Measurements from ENCODE around the gene NDUFAB1. TPM values are rescaled to one million over a fixed set of nuclear protein-coding genes. Genes with fewer than 3 reads are reported as not detected.
"Not testable (repeated sequence)": the region's sequence is repeated elsewhere in the genome, so short reads cannot be mapped to it uniquely, and the experiment has no call there.

The NDUFAB1 gene
- total RNA-seq, 1 experiment from 2014 or later = 166 TPM

GRCh38 chr16:23544436-23544835 lies 51.7 kb downstream of the NDUFAB1 start:
- no peaks in the 10 kb centered on the region for H3K9me3 ChIP-seq (ENCODE audit: control insufficient read depth, insufficient read depth, low read depth, low read length)
- no peaks in the 10 kb centered on the region for H3K4me1 ChIP-seq (ENCODE audit: control insufficient read depth, insufficient read depth, low read length)
- in situ Hi-C loops (cut with HindIII; ENCODE audit: low pct_unique_long_range_greater_than_20kb, low sequenced_read_pairs) (no loop called here), intact Hi-C loops (cut with micrococcal nuclease; ENCODE audit: unreplicated experiment) (no loop called here)
- ChIA-PET CTCF (no interaction called here), POLR2A (no interaction called here)
- no peaks in the 10 kb centered on the region for H3K27me3 ChIP-seq (ENCODE audit: control insufficient read depth, insufficient read depth, low read length)
- ATAC-seq = no peak
- peaks cover 19% of the 10 kb centered on the region for H3K36me3 ChIP-seq (ENCODE audit: control insufficient read depth, insufficient read depth, low read length)
- H3K4me3 ChIP-seq (ENCODE audit: low read depth in 2 of 2, low read length in 2 of 2) = no peak overlapping the region
- no TSS peak for BruUV-seq (replicated peaks)
- TF ChIP-seq REST (IDR thresholded peaks at IDR 0.05; ENCODE audit: insufficient read depth in 1 of 2, low read depth in 2 of 2, low read length in 1 of 2) = no peak
- no peak for TF ChIP-seq TCF7L2 (IDR thresholded peaks at IDR 0.05; ENCODE audit: low read depth, low read length)
- no peak for TF ChIP-seq SIN3A (IDR thresholded peaks at IDR 0.05; ENCODE audit: borderline replicate concordance, insufficient read depth, low read depth, low read length)
- no peak for TF ChIP-seq POLR2AphosphoS5 (IDR thresholded peaks at IDR 0.05; ENCODE audit: low read depth, low read length)
- DNase-seq (ENCODE audit: low read depth, low spot score) = no peak
- no peak overlapping the region for H3K27ac ChIP-seq (ENCODE audit: low read length)

- H3K9me3 ChIP-seq (ENCODE audit: control insufficient read depth, insufficient read depth, low read depth, low read length); DNase-seq (ENCODE audit: low read depth, low spot score); H3K36me3 ChIP-seq (ENCODE audit: control insufficient read depth, insufficient read depth, low read length); intact Hi-C loops (cut with micrococcal nuclease; ENCODE audit: unreplicated experiment); POLR2A ChIA-PET; in situ Hi-C loops (cut with HindIII; ENCODE audit: low pct_unique_long_range_greater_than_20kb, low sequenced_read_pairs); H3K27ac ChIP-seq (ENCODE audit: low read length); ATAC-seq; BruUV-seq (replicated peaks); H3K4me3 ChIP-seq (ENCODE audit: low read depth in 2 of 2, low read length in 2 of 2); H3K27me3 ChIP-seq (ENCODE audit: control insufficient read depth, insufficient read depth, low read length); H3K4me1 ChIP-seq (ENCODE audit: control insufficient read depth, insufficient read depth, low read length): not testable (repeated sequence)
- CTCF ChIA-PET = interaction anchor here (0.6 kb wide), 1 partner anchor 17 kb away, joined by 3 read pairs; the partner anchor contains the start of gene UBFD1
These were observed 55.3 kb downstream of the NDUFAB1 start for GRCh38 chr16:23540817-23541178.

- ChIA-PET POLR2A (no interaction called here), CTCF (interaction anchor here (0.6 kb wide), 1 partner anchor 17 kb away, joined by 3 read pairs; the partner anchor contains the start of gene UBFD1)
- Histone ChIP-seq H3K36me3 (ENCODE audit: control insufficient read depth, insufficient read depth, low read length) (peaks cover 9% of the 10 kb centered on the region), H3K4me3 (ENCODE audit: low read depth in 2 of 2, low read length in 2 of 2) (no peak overlapping the region), H3K27ac (ENCODE audit: low read length) (no peak overlapping the region), H3K9me3 (ENCODE audit: control insufficient read depth, insufficient read depth, low read depth, low read length) (no peaks in the 10 kb centered on the region), H3K4me1 (ENCODE audit: control insufficient read depth, insufficient read depth, low read length) (no peaks in the 10 kb centered on the region), H3K27me3 (ENCODE audit: control insufficient read depth, insufficient read depth, low read length) (no peaks in the 10 kb centered on the region)
- intact Hi-C loops (cut with micrococcal nuclease; ENCODE audit: unreplicated experiment) = no loop called here
- BruUV-seq (replicated peaks) = no TSS peak
- no peak for TF ChIP-seq CTCF (IDR thresholded peaks at IDR 0.05)
- TF ChIP-seq SIN3A (IDR thresholded peaks at IDR 0.05; ENCODE audit: borderline replicate concordance, insufficient read depth, low read depth, low read length) = no peak
- no peak for TF ChIP-seq POLR2AphosphoS5 (IDR thresholded peaks at IDR 0.05; ENCODE audit: low read depth, low read length)
- no peak for TF ChIP-seq REST (IDR thresholded peaks at IDR 0.05; ENCODE audit: insufficient read depth in 1 of 2, low read depth in 2 of 2, low read length in 1 of 2)
- TF ChIP-seq TCF7L2 (IDR thresholded peaks at IDR 0.05; ENCODE audit: low read depth, low read length) = no peak
- ATAC-seq (no peak), DNase-seq (ENCODE audit: low read depth, low spot score) (peak; percentile 30)
- in situ Hi-C loops (cut with HindIII; ENCODE audit: low pct_unique_long_range_greater_than_20kb, low sequenced_read_pairs) = no loop called here
These were observed 55.9 kb downstream of the NDUFAB1 start for GRCh38 chr16:23539984-23540816.

Data from Panc1 (cell line).